Measurements from ENCODE around the gene DCDC2C.
A peak's percentile ranks its signal among the peaks of the same experiment; 100 is the strongest.
"Not testable (repeated sequence)": the region's sequence is repeated elsewhere in the genome, so short reads cannot be mapped to it uniquely, and the experiment has no call there.

DCDC2C gene

GRCh38 chr2:3779496-3780049 lies 76.2 kb downstream of the DCDC2C start:
- no peak for DNase-seq

GRCh38 chr2:3780477-3781402 lies 77.4 kb downstream of the DCDC2C start:
- DNase-seq = peak; percentile 8

GRCh38 chr2:3784731-3785130 lies 81.4 kb downstream of the DCDC2C start:
- no peak for DNase-seq

GRCh38 chr2:3785220-3785889 lies 82.0 kb downstream of the DCDC2C start:
- DNase-seq = no peak

GRCh38 chr2:3785890-3786273 lies 82.5 kb downstream of the DCDC2C start:
- DNase-seq = no peak

GRCh38 chr2:3787768-3788167 lies 84.4 kb downstream of the DCDC2C start:
- no peak for DNase-seq

GRCh38 chr2:3789256-3789655 lies 85.9 kb downstream of the DCDC2C start:
- no peak for DNase-seq

GRCh38 chr2:3793249-3793648 lies 89.9 kb downstream of the DCDC2C start:
- no peak for DNase-seq

- DNase-seq = no peak
These were observed 98.1 kb downstream of the DCDC2C start for GRCh38 chr2:3801506-3801905.

GRCh38 chr2:3805201-3805939 lies 102.0 kb downstream of the DCDC2C start:
- DNase-seq = no peak

- DNase-seq = no peak
These were observed 102.8 kb downstream of the DCDC2C start for GRCh38 chr2:3806168-3806567.

- no peak for DNase-seq
These were observed 103.4 kb downstream of the DCDC2C start for GRCh38 chr2:3806730-3807129.

GRCh38 chr2:3807853-3808252 lies 104.5 kb downstream of the DCDC2C start:
- no peak for DNase-seq

- no peak for DNase-seq
These were observed 111.4 kb downstream of the DCDC2C start for GRCh38 chr2:3814706-3815245.

- DNase-seq = not testable (repeated sequence)
These were observed 113.8 kb downstream of the DCDC2C start for GRCh38 chr2:3817144-3817543.

- DNase-seq = no peak
These were observed 120.4 kb downstream of the DCDC2C start for GRCh38 chr2:3823748-3824147.

- no peak for DNase-seq
These were observed 124.5 kb downstream of the DCDC2C start for GRCh38 chr2:3827673-3828575.

- DNase-seq = no peak
These were observed 127.4 kb downstream of the DCDC2C start for GRCh38 chr2:3830796-3831195.

- DNase-seq = no peak
These were observed 133.7 kb downstream of the DCDC2C start for GRCh38 chr2:3837086-3837485.

- no peak for DNase-seq
These were observed 135.0 kb downstream of the DCDC2C start for GRCh38 chr2:3838348-3838747.

- no peak for DNase-seq
These were observed 136.1 kb downstream of the DCDC2C start for GRCh38 chr2:3839476-3839875.

Measured in activated effector memory CD4-positive, alpha-beta T cell treated with Interleukin-2 at 50 U/mL for 16 hours (primary cell).